OCI-LY3 (cell line): Measurements from ENCODE around the gene PLD6.

ENCODE experiments used
- H2AFZ ChIP-seq: fragments of 200-600, 300-600 bp; shearing (Covaris generic); 2 replicates; pipeline ENCODE4 v1.6.0; 2014; ENCODE audit warnings: antibody characterized with exemption, low read depth, low read length
- H3K27ac ChIP-seq: fragments of 200-600, 300-600 bp; sonication (generic); 2 replicates; pipeline ENCODE4 v1.5.1; 2014; ENCODE audit warnings: mild to moderate bottlenecking, low read length, moderate library complexity, mixed read lengths
- H3K27me3 ChIP-seq: fragments of 200-600, 300-600 bp; sonication (generic); 2 replicates; pipeline ENCODE4 v1.6.1; 2014; ENCODE audit warnings: low read depth, low read length, mixed read lengths
- H3K36me3 ChIP-seq: fragments of 200-600, 300-600 bp; sonication (generic); replicated peaks from 2 replicates; pipeline ENCODE3; 2014; ENCODE audit warnings: low read depth, low read length, mixed read lengths
- H3K4me1 ChIP-seq: fragments of 300-600, 200-600 bp; sonication (generic); 2 replicates; pipeline ENCODE4 v1.6.1; 2014; ENCODE audit warnings: low read length, mixed read lengths
- H3K4me2 ChIP-seq: fragments of 200-600, 300-600 bp; sonication (generic); 2 replicates; pipeline ENCODE4 v1.6.1; 2014; ENCODE audit warnings: low read length, mixed read lengths
- H3K4me3 ChIP-seq: fragments of 300-600, 200-600 bp; sonication (generic); 2 replicates; pipeline ENCODE4 v1.5.1; 2014; ENCODE audit warnings: antibody characterized with exemption, mild to moderate bottlenecking, low read length, moderate library complexity
- H3K79me2 ChIP-seq: fragments of 300-600, 200-600 bp; shearing (Covaris generic); 2 replicates; pipeline ENCODE4 v1.6.1; 2014; ENCODE audit warnings: mild to moderate bottlenecking, low read length, mixed read lengths
- H3K9ac ChIP-seq: fragments of 300-600, 200-600 bp; shearing (Covaris generic); 2 replicates; pipeline ENCODE4 v1.6.0; 2014; ENCODE audit warnings: mild to moderate bottlenecking, low read length, moderate library complexity
- H3K9me3 ChIP-seq: fragments of 200-600, 300-600 bp; shearing (Covaris generic); 2 replicates; pipeline ENCODE4 v1.6.1; 2014; ENCODE audit warnings: low read length, mixed read lengths; ENCODE audit not compliant: insufficient read depth
- H4K20me1 ChIP-seq: fragments of 200-600, 300-600 bp; sonication (generic); 2 replicates; pipeline ENCODE4 v1.6.1; 2016; ENCODE audit warnings: low read length, mixed read lengths; ENCODE audit not compliant: insufficient read depth
- CTCF ChIP-seq: fragments of 200-600, 300-600 bp; sonication (generic); IDR thresholded peaks from 2 replicates; pipeline ENCODE4 v1.5.1; 2014; ENCODE audit warnings: antibody characterized with exemption, low read length, low read depth
- EZH2phosphoT487 ChIP-seq: fragments of 200-600 bp; shearing (Covaris generic); IDR thresholded peaks from 2 replicates; pipeline ENCODE4 v1.6.1; 2018; ENCODE audit warnings: antibody characterized with exemption, mixed run types, low read depth

The PLD6 gene

GRCh38 chr17:17154556-17154955 lies 51.6 kb downstream of the PLD6 start:
- H3K79me2 ChIP-seq: no peaks in the 10 kb centered on the region
- no peak overlapping the region for H3K9ac ChIP-seq
- H3K27me3 ChIP-seq: no peaks in the 10 kb centered on the region
- H4K20me1 ChIP-seq: no peaks in the 10 kb centered on the region
- H3K9me3 ChIP-seq: no peaks in the 10 kb centered on the region
- peaks cover 12% of the 10 kb centered on the region for H3K4me1 ChIP-seq
- H3K36me3 ChIP-seq: no peaks in the 10 kb centered on the region
- TF ChIP-seq CTCF: no peak
- no peak for TF ChIP-seq EZH2phosphoT487
- no peak overlapping the region for H3K4me2 ChIP-seq
- H3K27ac ChIP-seq: no peak overlapping the region
- no peak overlapping the region for H3K4me3 ChIP-seq
- no peak overlapping the region for H2AFZ ChIP-seq

GRCh38 chr17:17153709-17154108 lies 52.4 kb downstream of the PLD6 start:
- TF ChIP-seq EZH2phosphoT487 (no peak), CTCF (no peak)

GRCh38 chr17:17153071-17153470 lies 53.1 kb downstream of the PLD6 start:
- Histone ChIP-seq H2AFZ (no peak overlapping the region), H3K4me1 (peaks cover 19% of the 10 kb centered on the region), H3K4me3 (no peak overlapping the region), H3K9me3 (no peaks in the 10 kb centered on the region), H3K36me3 (no peaks in the 10 kb centered on the region), H3K9ac (no peak overlapping the region), H3K4me2 (no peak overlapping the region), H3K27me3 (no peaks in the 10 kb centered on the region), H3K27ac (no peak overlapping the region), H3K79me2 (no peaks in the 10 kb centered on the region), H4K20me1 (no peaks in the 10 kb centered on the region)
- TF ChIP-seq CTCF: no peak
- no peak for TF ChIP-seq EZH2phosphoT487

More at GRCh38 chr17:17153709-17154108, 52.4 kb downstream of the PLD6 start:
- Histone ChIP-seq H3K4me2 (no peak overlapping the region), H3K9me3 (no peaks in the 10 kb centered on the region), H3K4me3 (no peak overlapping the region), H4K20me1 (no peaks in the 10 kb centered on the region), H2AFZ (no peak overlapping the region), H3K27me3 (no peaks in the 10 kb centered on the region), H3K79me2 (no peaks in the 10 kb centered on the region), H3K36me3 (no peaks in the 10 kb centered on the region), H3K27ac (no peak overlapping the region), H3K9ac (no peak overlapping the region), H3K4me1 (peaks cover 19% of the 10 kb centered on the region)

- no peak overlapping the region for H3K4me2 ChIP-seq
- no peaks in the 10 kb centered on the region for H3K9me3 ChIP-seq
- H3K27me3 ChIP-seq: no peaks in the 10 kb centered on the region
- no peaks in the 10 kb centered on the region for H4K20me1 ChIP-seq
- H2AFZ ChIP-seq: no peak overlapping the region
- no peak overlapping the region for H3K9ac ChIP-seq
- TF ChIP-seq EZH2phosphoT487 (no peak), CTCF (no peak)
- H3K79me2 ChIP-seq: no peaks in the 10 kb centered on the region
- H3K27ac ChIP-seq: no peak overlapping the region
- no peaks in the 10 kb centered on the region for H3K36me3 ChIP-seq
- H3K4me3 ChIP-seq: no peak overlapping the region
- peaks cover 19% of the 10 kb centered on the region for H3K4me1 ChIP-seq
These were observed 53.7 kb downstream of the PLD6 start for GRCh38 chr17:17152385-17152784.
